Large intestine (tissue), 3 donors: ENCODE results near the gene TAF4. TPM values are rescaled to one million over a fixed set of nuclear protein-coding genes. Genes with fewer than 3 reads are reported as not detected.
"Not testable (repeated sequence)": the region's sequence is repeated elsewhere in the genome, so short reads cannot be mapped to it uniquely, and the experiment has no call there.

Experiments
- DNase-seq, 2 donors: peaks; one replicate each; pipeline versions ENCODE4 v3.0.0 to v3.0.0-alpha.2; 2013
- H3K27ac ChIP-seq: one replicate; pipeline ENCODE4 v1.5.1; 2013; ENCODE audit warnings: low read length
- H3K27me3 ChIP-seq: 2 replicates; pipeline ENCODE4 v1.6.1; 2013; ENCODE audit warnings: low read length; ENCODE audit not compliant: control insufficient read depth, insufficient read depth
- H3K36me3 ChIP-seq: 2 replicates; pipeline ENCODE4 v1.6.1; 2013; ENCODE audit warnings: low read length; ENCODE audit not compliant: control insufficient read depth, insufficient read depth
- H3K4me1 ChIP-seq: one replicate; pipeline ENCODE4 v1.6.1; 2013; ENCODE audit warnings: low read length; ENCODE audit not compliant: control insufficient read depth, insufficient read depth
- H3K4me3 ChIP-seq: one replicate; pipeline ENCODE4 v1.5.1; 2013; ENCODE audit warnings: low read length
- H3K9me3 ChIP-seq: one replicate; pipeline ENCODE4 v1.6.1; 2013; ENCODE audit warnings: mild to moderate bottlenecking, low read depth, low read length, moderate library complexity; ENCODE audit not compliant: control insufficient read depth
- WGBS: methylation state at CpG from one replicate; pipeline ENCODE4 v1.1.5; 2013; ENCODE audit warnings: low lambda C conversion rate; ENCODE audit not compliant: insufficient coverage; 5-methylcytosine and 5-hydroxymethylcytosine counted together
- polyA plus RNA-seq: library from polyadenylated mRNA; unstranded; fragments of 120-200 nt; gene quantifications from one replicate; pipeline ENCODE4 v1.2.1, GENCODE V29; 2013

Gene TAF4
- polyA plus RNA-seq, 1 donor = 17.4 TPM

DNA sequence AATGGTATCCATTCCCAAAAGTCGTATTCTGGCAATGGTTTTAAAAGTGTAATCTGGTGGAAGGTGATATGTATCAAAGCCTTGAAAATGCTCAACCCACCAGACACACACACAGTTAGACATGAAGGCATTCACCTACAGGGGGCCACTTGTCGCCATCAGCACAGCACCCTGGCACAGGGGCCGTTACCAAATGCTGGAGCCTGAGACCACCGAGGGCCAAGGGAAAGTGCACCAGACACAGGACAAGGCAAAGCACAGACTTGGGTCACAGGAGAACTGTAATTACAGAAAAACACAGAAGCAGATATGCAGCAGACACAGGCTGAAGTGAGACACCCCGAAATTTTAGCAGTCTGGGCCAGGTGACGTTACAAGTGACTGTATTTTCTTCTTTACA, 9.3 kb downstream of the TAF4 start:
- Histone ChIP-seq H3K4me3 (no peak overlapping the region), H3K27me3 (no peaks in the 10 kb centered on the region), H3K27ac (no peak overlapping the region), H3K9me3 (no peaks in the 10 kb centered on the region), H3K36me3 (peaks cover 19% of the 10 kb centered on the region), H3K4me1 (no peaks in the 10 kb centered on the region)
- 92% methylated on average over 2 of the region's 6 CpGs for WGBS
- DNase-seq = no peak

DNA sequence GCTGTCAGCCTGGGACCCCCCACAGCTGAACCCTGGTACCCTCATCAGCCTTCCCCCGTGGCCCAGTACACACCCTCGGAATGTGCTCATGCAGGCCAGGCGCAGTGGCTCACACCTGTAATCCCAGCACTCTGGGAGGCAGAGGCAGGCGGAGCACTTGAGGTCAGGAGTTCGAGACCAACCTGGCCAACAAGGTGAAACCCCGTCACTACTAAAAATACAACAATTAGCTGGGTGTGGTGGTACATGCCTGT, 9.9 kb downstream of the TAF4 start:
- not testable (repeated sequence) for H3K4me3 ChIP-seq, H3K4me1 ChIP-seq, DNase-seq, H3K9me3 ChIP-seq, H3K27ac ChIP-seq, H3K27me3 ChIP-seq
- peaks cover 16% of the 10 kb centered on the region for H3K36me3 ChIP-seq
- WGBS = no CpG with 5 or more reads among the region's 6 CpGs

- no peak for DNase-seq
- H3K36me3 ChIP-seq = peaks cover 16% of the 10 kb centered on the region
- no peaks in the 10 kb centered on the region for H3K27me3 ChIP-seq
- no peaks in the 10 kb centered on the region for H3K4me1 ChIP-seq
- no peak overlapping the region for H3K4me3 ChIP-seq
- no peaks in the 10 kb centered on the region for H3K9me3 ChIP-seq
- WGBS = no CpG with 5 or more reads among the region's 21 CpGs
- H3K27ac ChIP-seq = no peak overlapping the region
Observed at GRCh38 chr20:62055106-62055861, 10.4 kb downstream of the TAF4 start.

GRCh38 chr20:62054451-62054953, 11.2 kb downstream of the TAF4 start:
- Histone ChIP-seq H3K4me3 (no peak overlapping the region), H3K9me3 (no peaks in the 10 kb centered on the region), H3K27ac (no peak overlapping the region), H3K4me1 (no peaks in the 10 kb centered on the region), H3K36me3 (peaks cover 16% of the 10 kb centered on the region), H3K27me3 (no peaks in the 10 kb centered on the region)
- DNase-seq = no peak
- no CpG with 5 or more reads among the region's 12 CpGs for WGBS

DNA sequence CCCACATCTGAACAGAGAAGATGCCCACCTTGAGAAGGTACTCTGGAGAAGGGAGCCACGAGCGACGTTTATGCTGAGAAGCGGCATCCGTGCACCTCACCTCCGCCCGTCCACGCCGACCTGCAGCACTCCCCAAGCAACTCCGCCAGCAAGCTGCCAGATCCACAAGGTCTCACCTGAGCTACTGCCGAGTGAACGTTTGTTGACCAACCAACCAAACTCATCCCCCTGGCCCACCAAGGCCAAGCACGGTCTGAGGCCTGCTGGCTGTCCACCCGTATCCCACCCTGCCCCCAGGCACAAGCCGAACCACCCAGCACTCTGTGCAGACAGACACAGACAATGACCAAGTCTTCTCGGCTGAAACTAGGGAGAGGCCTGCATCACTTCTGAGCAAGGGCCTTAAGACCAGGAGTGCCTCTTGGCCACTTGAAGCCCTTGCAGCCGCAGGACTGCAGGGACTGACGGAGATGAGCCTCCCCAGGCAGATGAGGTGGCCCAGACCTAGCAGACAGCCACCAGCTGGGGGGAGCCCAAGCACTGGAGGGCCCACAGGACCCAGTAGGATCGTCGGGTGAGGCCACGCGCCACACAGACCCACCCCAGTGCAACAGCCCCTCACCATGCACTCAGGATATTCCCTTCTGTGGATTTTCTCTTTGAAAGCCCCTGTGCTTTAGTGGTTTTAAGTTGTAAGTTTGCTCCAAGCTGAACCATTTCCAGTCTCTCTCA, 12.1 kb downstream of the TAF4 start:
- no peak overlapping the region for H3K4me3 ChIP-seq
- no peak overlapping the region for H3K27ac ChIP-seq
- peaks cover 16% of the 10 kb centered on the region for H3K36me3 ChIP-seq
- no peaks in the 10 kb centered on the region for H3K4me1 ChIP-seq
- no CpG with 5 or more reads among the region's 22 CpGs for WGBS
- no peak for DNase-seq
- H3K9me3 ChIP-seq = no peaks in the 10 kb centered on the region
- H3K27me3 ChIP-seq = no peaks in the 10 kb centered on the region

DNA sequence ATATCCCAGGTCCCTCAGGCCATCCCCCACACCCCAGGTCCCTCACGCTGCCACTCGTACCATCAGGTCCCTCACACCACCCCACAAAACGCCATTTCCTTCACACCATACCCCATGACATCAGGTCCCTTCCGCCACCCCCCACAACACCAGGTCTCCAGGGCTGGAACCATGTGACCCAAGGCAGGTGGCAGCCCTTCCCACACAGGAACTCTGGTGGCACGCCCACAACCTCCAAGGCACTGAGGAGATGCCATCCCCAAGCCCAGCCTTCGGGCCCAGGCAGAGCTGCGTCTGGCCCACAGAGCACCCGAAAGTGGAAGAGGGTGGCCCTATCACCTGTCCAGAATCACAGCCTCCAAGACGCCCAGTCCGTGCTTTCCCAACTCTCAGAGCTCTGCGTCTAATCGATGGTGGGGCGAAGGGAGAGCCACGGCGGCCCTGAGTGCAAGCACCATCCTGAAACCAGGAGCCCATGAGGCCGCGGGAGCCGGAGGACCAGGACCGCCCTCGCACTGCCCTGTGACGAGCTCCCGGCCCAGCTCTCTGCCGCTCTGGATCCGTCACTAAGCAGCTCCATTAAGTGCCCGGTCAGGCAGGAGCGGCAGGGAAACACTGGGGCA, 12.7 kb downstream of the TAF4 start:
- WGBS = no CpG with 5 or more reads among the region's 26 CpGs

DNA sequence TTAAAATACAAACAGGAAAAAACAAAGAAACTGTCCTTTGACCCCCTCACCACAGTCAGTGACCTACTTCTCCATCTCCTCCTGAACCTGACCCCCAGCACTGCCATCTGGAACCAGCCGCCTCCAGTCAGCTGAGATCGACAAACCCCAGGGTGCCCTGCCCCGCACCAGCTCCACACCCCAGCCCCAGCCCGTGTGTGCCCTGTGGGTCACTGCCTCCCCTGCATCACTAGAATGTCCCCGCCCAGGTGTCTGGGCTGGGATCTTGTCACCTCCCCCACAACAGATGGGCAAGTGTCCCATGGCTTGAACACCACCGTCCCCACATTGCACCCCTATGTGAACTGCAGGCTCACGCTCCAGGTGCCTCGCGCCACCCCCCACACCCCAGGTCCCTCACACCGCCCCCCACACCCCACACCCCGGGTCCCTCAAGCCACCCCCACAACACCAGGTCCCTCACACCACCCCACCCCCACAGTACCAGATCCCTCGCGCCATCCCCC, 13.3 kb downstream of the TAF4 start:
- Histone ChIP-seq H3K36me3 (peaks cover 16% of the 10 kb centered on the region), H3K4me1 (no peaks in the 10 kb centered on the region), H3K4me3 (no peak overlapping the region), H3K9me3 (no peaks in the 10 kb centered on the region), H3K27me3 (no peaks in the 10 kb centered on the region), H3K27ac (no peak overlapping the region)
- DNase-seq = no peak
- no CpG with 5 or more reads among the region's 13 CpGs for WGBS

More for the DNA sequence above, 12.7 kb downstream of the TAF4 start:
- Histone ChIP-seq H3K4me3 (no peak overlapping the region), H3K27ac (no peak overlapping the region), H3K4me1 (no peaks in the 10 kb centered on the region), H3K9me3 (no peaks in the 10 kb centered on the region), H3K36me3 (peaks cover 16% of the 10 kb centered on the region), H3K27me3 (no peaks in the 10 kb centered on the region)
- no peak for DNase-seq

DNA sequence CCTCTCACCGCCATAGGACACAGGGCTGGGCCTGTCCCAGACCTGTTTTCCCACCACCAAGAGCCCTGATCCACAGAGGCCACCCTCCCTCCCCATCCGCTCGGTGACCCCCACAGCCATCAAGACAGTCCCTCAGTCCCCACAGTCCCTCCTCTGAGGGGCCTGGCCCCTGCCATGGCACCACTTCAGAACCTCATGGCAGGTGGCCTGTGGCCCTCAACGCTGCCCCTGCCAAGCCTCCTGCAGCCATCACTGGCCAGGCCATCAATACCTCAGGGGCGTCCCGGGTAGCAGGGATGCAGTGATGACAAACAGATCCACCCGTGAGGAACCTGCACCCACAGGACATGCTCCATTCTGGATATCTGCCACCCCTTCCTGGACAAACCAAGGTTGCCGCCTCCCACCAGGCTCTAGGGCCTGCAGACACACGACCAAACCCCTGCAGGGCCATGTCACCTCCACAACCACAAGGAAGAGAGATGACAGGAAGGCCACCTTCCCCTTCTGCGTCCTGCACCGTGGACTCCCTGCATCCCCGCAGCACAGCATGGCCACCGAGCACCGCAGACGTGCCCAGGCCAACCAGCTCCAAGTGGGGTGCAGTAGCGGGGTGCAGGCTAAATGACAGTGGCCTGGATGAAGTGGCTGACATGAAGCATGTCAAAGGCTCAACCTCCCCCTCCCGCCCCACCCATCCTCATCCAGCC, 14.0 kb downstream of the TAF4 start:
- no peak for DNase-seq
- Histone ChIP-seq H3K36me3 (peaks cover 16% of the 10 kb centered on the region), H3K27me3 (no peaks in the 10 kb centered on the region), H3K4me3 (no peak overlapping the region), H3K27ac (no peak overlapping the region), H3K9me3 (no peaks in the 10 kb centered on the region), H3K4me1 (no peaks in the 10 kb centered on the region)
- no CpG with 5 or more reads among the region's 17 CpGs for WGBS

DNA sequence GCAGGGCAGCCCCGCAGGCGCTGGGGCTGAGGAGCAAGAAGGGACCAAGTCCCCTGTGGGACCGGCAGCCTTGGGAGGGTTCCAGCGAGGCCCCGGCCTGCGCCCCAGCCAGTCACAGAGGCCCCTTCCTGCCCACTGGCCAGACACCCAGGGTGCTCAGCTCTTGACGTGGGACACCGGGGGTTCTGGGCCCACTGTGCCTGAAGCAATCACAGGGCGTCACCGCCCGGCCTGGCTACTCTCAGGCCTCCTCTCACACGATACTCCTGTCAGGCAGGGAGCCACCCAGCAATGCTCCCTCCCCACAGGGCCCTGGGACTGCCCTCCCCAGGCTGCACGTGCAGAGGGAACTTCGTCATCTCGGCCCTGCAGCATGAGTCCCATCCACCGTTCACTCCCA, 14.5 kb downstream of the TAF4 start:
- Histone ChIP-seq H3K27ac (no peak overlapping the region), H3K9me3 (no peaks in the 10 kb centered on the region), H3K27me3 (no peaks in the 10 kb centered on the region), H3K4me3 (no peak overlapping the region), H3K36me3 (peaks cover 16% of the 10 kb centered on the region), H3K4me1 (no peaks in the 10 kb centered on the region)
- no CpG with 5 or more reads among the region's 16 CpGs for WGBS
- DNase-seq = no peak
